Naive thymus-derived CD4-positive, alpha-beta T cell (primary cell): ENCODE data around the gene RBMS1. TPM values are rescaled to one million over a fixed set of nuclear protein-coding genes. Genes with fewer than 3 reads are reported as not detected.

ENCODE experiments used
- ATAC-seq: fragments of 150-1000 bp; cut with Tn5 transposase; 2 replicates; pipeline ENCODE4 v1.10.0; 2021; ENCODE audit warnings: mild to moderate bottlenecking, moderate library complexity
- CTCF ChIA-PET: fragments of 350-600 bp; sonication (Branson Sonifier 250); formaldehyde crosslinking; loops from one replicate; lab custom pipeline; 2021; ENCODE audit warnings: antibody characterized with exemption; lab: Charles Lee
- POLR2A ChIA-PET: fragments of 350-600 bp; sonication (Branson Sonifier 250); formaldehyde crosslinking; loops from one replicate; lab custom pipeline; 2021; ENCODE audit warnings: antibody characterized with exemption, inconsistent platforms; lab: Charles Lee
- DNase-seq, 9 donors: peaks; one replicate each; pipeline versions ENCODE4 v3.0.0 to v3.0.0-alpha.2; 2020 to 2022; ENCODE audit warnings: mixed read lengths in 1 of 9
- H3K27ac ChIP-seq: one replicate; pipeline ENCODE4 v1.7.0; 2013; ENCODE audit warnings: mild to moderate bottlenecking, low read depth, low read length, moderate library complexity
- H3K27me3 ChIP-seq, 2 donors: one replicate each; pipeline ENCODE4 v1.7.0; 2013; ENCODE audit warnings: low read length in 2 of 2, mild to moderate bottlenecking in 2 of 2, moderate library complexity in 2 of 2; ENCODE audit not compliant: control insufficient read depth in 2 of 2, insufficient read depth in 2 of 2
- H3K36me3 ChIP-seq, 3 experiments: 1 replicate in 2 of 3; 2 replicates in 1 of 3; pipeline ENCODE4 v1.7.0; 2013; ENCODE audit warnings: low read length in 3 of 3, mild to moderate bottlenecking in 3 of 3, moderate library complexity in 1 of 3; ENCODE audit not compliant: insufficient read depth in 3 of 3, control insufficient read depth in 2 of 3
- H3K4me1 ChIP-seq, 2 donors: one replicate each; pipeline ENCODE4 v1.7.0; 2013; ENCODE audit warnings: low read length in 2 of 2, mild to moderate bottlenecking in 2 of 2, moderate library complexity in 1 of 2; ENCODE audit not compliant: control insufficient read depth in 2 of 2, insufficient read depth in 2 of 2
- H3K4me3 ChIP-seq: 2 replicates; pipeline ENCODE4 v1.7.0; 2013; ENCODE audit warnings: mild to moderate bottlenecking, low read length
- H3K9me3 ChIP-seq, 3 experiments: 1 replicate in 2 of 3; 2 replicates in 1 of 3; pipeline ENCODE4 v1.7.0; 2013; ENCODE audit warnings: low read length in 3 of 3; ENCODE audit not compliant: control insufficient read depth in 2 of 3
- H3K27ac Mint-ChIP-seq, 9 donors: one replicate each; pipeline ENCODE4 v1.8.0; 2020 to 2022; ENCODE audit warnings: mixed read lengths in 9 of 9, mild to moderate bottlenecking in 8 of 9, moderate library complexity in 5 of 9, inconsistent platforms in 2 of 9
- H3K27me3 Mint-ChIP-seq, 5 donors: one replicate each; pipeline ENCODE4 v1.8.0; 2021 to 2022; ENCODE audit warnings: mixed read lengths in 5 of 5, mild to moderate bottlenecking in 1 of 5
- H3K36me3 Mint-ChIP-seq, 5 donors: one replicate each; pipeline ENCODE4 v1.8.0; 2020 to 2022; ENCODE audit warnings: mixed read lengths in 5 of 5, mild to moderate bottlenecking in 3 of 5, inconsistent platforms in 1 of 5
- H3K4me1 Mint-ChIP-seq, 7 donors: one replicate each; pipeline ENCODE4 v1.8.0; 2020 to 2022; ENCODE audit warnings: mixed read lengths in 7 of 7, mild to moderate bottlenecking in 3 of 7, inconsistent platforms in 1 of 7
- H3K4me3 Mint-ChIP-seq, 10 donors: one replicate each; pipeline ENCODE4 v1.8.0; 2020 to 2022; ENCODE audit warnings: mild to moderate bottlenecking in 10 of 10, mixed read lengths in 10 of 10, moderate library complexity in 6 of 10, inconsistent platforms in 2 of 10
- H3K9me3 Mint-ChIP-seq, 11 donors: one replicate each; pipeline ENCODE4 v1.8.0; 2020 to 2022; ENCODE audit warnings: mixed read lengths in 11 of 11, mild to moderate bottlenecking in 4 of 11, inconsistent platforms in 1 of 11, moderate library complexity in 1 of 11
- intact Hi-C, 2 donors: fragments of 100-400 bp; cut with micrococcal nuclease; formaldehyde crosslinking; loops; one replicate each; pipeline ENCODE4 v1.15.1; 2023
- polyA plus RNA-seq, 2 donors: library from polyadenylated mRNA; unstranded; fragments of 300-500 nt; fragmentation: Illumina TruSeq; gene quantifications; one replicate each; pipeline ENCODE4 v1.2.3, GENCODE V29; 2021
- total RNA-seq, 6 experiments: library from RNA in 5 of 6; stranded (reverse) in 5 of 6; gene quantifications; 1 replicate in 5 of 6; 2 replicates in 1 of 6; pipeline ENCODE4 v1.2.3 and lab custom pipeline; 2021 to 2026

RBMS1 gene
- total and polyA plus RNA-seq, 7 experiments from 2014 or later: 74.4 to 137 (median 119) TPM

DNA sequence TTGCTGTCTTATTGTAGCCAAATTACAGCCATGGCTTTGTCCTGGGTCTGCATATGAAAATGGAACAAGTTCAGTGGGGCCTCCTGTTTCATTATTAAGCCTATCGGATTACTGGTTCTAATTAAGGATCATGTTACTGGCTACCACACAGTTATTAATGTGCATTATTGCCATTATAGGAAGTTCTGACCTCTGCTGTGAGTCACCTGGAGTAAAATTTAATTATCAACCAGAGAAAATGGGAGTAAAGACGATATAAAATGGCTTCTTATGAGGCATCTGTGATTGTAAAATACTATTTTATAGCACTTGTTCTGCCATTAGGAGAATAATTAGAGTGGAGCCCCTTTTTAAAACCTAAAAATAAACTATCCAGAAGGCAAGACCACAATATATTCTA is 150.2 kb downstream of the RBMS1 start:
- no peak overlapping the region for H3K4me3 ChIP-seq
- DNase-seq (no peak), ATAC-seq (no peak)
- no peaks in the 10 kb centered on the region for H3K36me3 ChIP-seq
- H3K27me3 ChIP-seq: no peaks in the 10 kb centered on the region
- H3K27me3 Mint-ChIP-seq: no peaks in the 10 kb centered on the region
- ChIA-PET CTCF (no interaction called here), POLR2A (no interaction called here)
- no peak overlapping the region for H3K27ac ChIP-seq
- peak overlapping the region in 2 of 9 donors; percentile 16 to 45 for H3K27ac Mint-ChIP-seq
- H3K4me1 ChIP-seq: peaks cover 8 to 22% of the 10 kb centered on the region in 2 donors
- H3K9me3 Mint-ChIP-seq: peaks cover 0 to 2% (median 0%) of the 10 kb centered on the region in 11 donors
- no peak overlapping the region for H3K4me3 Mint-ChIP-seq
- peaks cover 41 to 95% (median 92%) of the 10 kb centered on the region in 7 donors for H3K4me1 Mint-ChIP-seq
- no peaks in the 10 kb centered on the region for H3K9me3 ChIP-seq
- H3K36me3 Mint-ChIP-seq: peaks cover 0 to 8% (median 3%) of the 10 kb centered on the region in 5 donors
- intact Hi-C loops: loop anchor here in 1 of 2 donors (1.0 kb wide), 1 partner anchor 8 kb away; no protein-coding TSS in a partner anchor

DNA sequence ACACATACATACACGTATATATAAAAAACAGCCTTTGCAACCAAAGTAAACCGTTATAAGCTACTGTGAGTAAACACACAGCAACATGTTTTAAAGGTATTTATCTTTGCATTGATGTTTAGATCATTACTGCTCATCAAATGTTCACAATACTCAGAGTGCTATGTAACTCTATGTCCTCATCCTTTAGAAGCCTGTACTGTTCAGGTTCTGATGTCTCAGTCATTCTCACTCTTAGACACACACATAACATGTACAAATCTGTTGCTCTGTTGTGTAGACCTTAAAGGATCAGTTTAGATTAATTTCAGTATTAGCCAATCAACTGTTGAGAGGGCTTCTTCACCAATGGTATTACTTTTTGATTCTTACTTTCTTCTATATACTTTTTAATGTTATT is 153.9 kb downstream of the RBMS1 start:
- H3K4me1 ChIP-seq: peaks cover 9% of the 10 kb centered on the region in 2 donors
- H3K4me3 ChIP-seq: no peak overlapping the region
- H3K27me3 ChIP-seq: no peaks in the 10 kb centered on the region
- Mint-ChIP-seq H3K4me1 (peaks cover 44 to 93% (median 87%) of the 10 kb centered on the region in 7 donors), H3K27me3 (no peaks in the 10 kb centered on the region), H3K4me3 (no peak overlapping the region), H3K9me3 (peaks cover 0 to 3% (median 0%) of the 10 kb centered on the region in 11 donors), H3K36me3 (peaks cover 0 to 7% (median 3%) of the 10 kb centered on the region in 5 donors), H3K27ac (peak overlapping the region in 6 of 9 donors; percentile 49 to 87 (median 62))
- intact Hi-C loops: no loop called here
- ChIA-PET CTCF (no interaction called here), POLR2A (interaction anchor here (1.2 kb wide), 1 partner anchor 9 kb away, joined by 4 read pairs; no protein-coding TSS in a partner anchor)
- no peak overlapping the region for H3K27ac ChIP-seq
- ATAC-seq (no peak), DNase-seq (no peak)
- H3K36me3 ChIP-seq: no peaks in the 10 kb centered on the region
- no peaks in the 10 kb centered on the region for H3K9me3 ChIP-seq

DNA sequence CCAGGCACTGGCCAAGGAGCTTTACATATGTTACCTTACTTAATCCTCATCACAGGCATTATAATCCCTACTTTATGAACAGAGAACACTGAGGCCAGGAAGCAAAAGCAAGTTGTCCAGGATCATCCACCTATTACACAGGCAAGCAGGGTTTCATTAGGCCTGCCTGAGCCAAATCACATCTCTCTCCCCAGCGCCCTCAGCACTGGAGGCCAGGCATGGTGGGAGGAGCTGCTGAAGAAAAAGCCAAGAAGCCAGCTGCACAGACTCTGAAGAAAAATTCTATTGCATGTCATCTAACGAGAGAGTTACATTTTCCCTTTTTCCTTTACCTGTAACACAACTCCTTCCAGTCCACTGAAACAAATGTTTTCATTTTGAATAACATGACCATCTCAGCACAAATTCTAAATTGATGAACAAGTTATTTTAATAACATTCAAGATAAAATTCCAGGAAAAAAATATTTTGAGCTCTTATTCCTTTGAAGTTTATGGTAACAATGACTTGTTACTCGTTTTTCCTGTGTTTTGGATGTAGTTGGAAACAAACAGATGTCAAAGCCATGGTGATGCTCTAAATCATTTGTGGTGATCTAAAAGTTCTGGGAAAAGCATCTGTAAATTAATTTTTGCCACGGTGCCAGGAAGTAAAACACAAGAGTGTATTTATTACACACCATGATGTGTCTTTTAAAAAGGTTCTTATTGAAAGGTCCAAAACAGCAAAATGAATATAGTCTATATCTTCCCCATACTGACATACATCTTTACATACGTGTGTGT is 154.5 kb downstream of the RBMS1 start:
- Histone ChIP-seq H3K4me3 (no peak overlapping the region), H3K27me3 (no peaks in the 10 kb centered on the region), H3K4me1 (peaks cover 13 to 14% of the 10 kb centered on the region in 2 donors), H3K9me3 (no peaks in the 10 kb centered on the region), H3K27ac (peak overlapping the region; percentile 19), H3K36me3 (no peaks in the 10 kb centered on the region)
- Mint-ChIP-seq H3K27me3 (no peaks in the 10 kb centered on the region), H3K4me3 (peak overlapping the region in 2 of 10 donors; percentile 1 to 51), H3K36me3 (peaks cover 0 to 7% (median 3%) of the 10 kb centered on the region in 5 donors), H3K4me1 (peaks cover 46 to 93% (median 87%) of the 10 kb centered on the region in 7 donors), H3K9me3 (peaks cover 0 to 2% (median 0%) of the 10 kb centered on the region in 11 donors), H3K27ac (peak overlapping the region in 8 of 9 donors; percentile 41 to 87 (median 68))
- ChIA-PET POLR2A (interaction anchor here (0.5 to 1.2 kb wide), 2 partner anchors 8 to 125 kb away, joined by 3 to 4 read pairs; no protein-coding TSS in a partner anchor), CTCF (no interaction called here)
- DNase-seq (no peak), ATAC-seq (no peak)
- intact Hi-C loops: loop anchor here in 1 of 2 donors (1.0 kb wide), 2 partner anchors 7 to 9 kb away; no protein-coding TSS in a partner anchor

GRCh38 chr2:160337728-160338127 is 155.9 kb downstream of the RBMS1 start:
- Histone ChIP-seq H3K27me3 (no peaks in the 10 kb centered on the region), H3K27ac (no peak overlapping the region), H3K9me3 (no peaks in the 10 kb centered on the region), H3K4me3 (no peak overlapping the region), H3K36me3 (no peaks in the 10 kb centered on the region), H3K4me1 (peaks cover 17 to 18% of the 10 kb centered on the region in 2 donors)
- Mint-ChIP-seq H3K4me3 (no peak overlapping the region), H3K4me1 (peaks cover 53 to 93% (median 88%) of the 10 kb centered on the region in 7 donors), H3K9me3 (peaks cover 0 to 2% (median 0%) of the 10 kb centered on the region in 11 donors), H3K36me3 (peaks cover 0 to 4% (median 1%) of the 10 kb centered on the region in 5 donors), H3K27me3 (no peaks in the 10 kb centered on the region), H3K27ac (peak overlapping the region in 7 of 9 donors; percentile 22 to 87 (median 28))
- ATAC-seq: no peak
- intact Hi-C loops: loop anchor here in 1 of 2 donors (1.0 kb wide), 2 partner anchors 7 to 9 kb away; no protein-coding TSS in a partner anchor
- CTCF ChIA-PET: interaction anchor here (0.6 to 1.1 kb wide), 2 partner anchors 12 to 152 kb away, joined by 4 read pairs; no protein-coding TSS in a partner anchor
- POLR2A ChIA-PET: interaction anchor here (0.6 to 0.7 kb wide), 2 partner anchors 28 to 50 kb away, joined by 3 to 5 read pairs; no protein-coding TSS in a partner anchor
- DNase-seq: no peak

DNA sequence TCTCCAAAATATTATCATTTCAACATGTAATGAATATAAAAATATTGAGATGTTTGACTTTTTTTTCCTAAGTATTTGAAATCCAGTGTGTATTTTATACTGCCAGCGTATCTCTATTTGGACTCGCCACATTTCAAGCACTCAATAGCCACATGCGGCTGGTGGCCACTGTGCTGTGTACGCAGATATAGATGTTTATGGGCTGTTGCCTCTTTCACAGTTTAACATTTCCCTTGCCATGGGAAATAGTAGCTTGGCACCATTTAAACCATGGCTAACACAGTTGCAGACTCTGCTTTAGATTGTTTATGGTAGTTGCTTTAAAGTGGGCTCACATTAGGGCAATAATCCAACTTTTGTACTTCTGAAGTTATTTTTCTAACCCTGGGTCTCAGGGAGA is 157.0 kb downstream of the RBMS1 start:
- DNase-seq: no peak
- CTCF ChIA-PET: interaction anchor here (1.1 kb wide), 1 partner anchor 11 kb away, joined by 4 read pairs; no protein-coding TSS in a partner anchor

GRCh38 chr2:160336105-160336504 is 157.5 kb downstream of the RBMS1 start:
- peak overlapping the region in 8 of 9 donors; percentile 8 to 87 (median 64) for H3K27ac Mint-ChIP-seq

More for the DNA sequence above, 157.0 kb downstream of the RBMS1 start:
- POLR2A ChIA-PET: no interaction called here
- peak overlapping the region in 3 of 9 donors; percentile 52 to 87 (median 53) for H3K27ac Mint-ChIP-seq
- Histone ChIP-seq H3K27me3 (no peaks in the 10 kb centered on the region), H3K9me3 (no peaks in the 10 kb centered on the region), H3K27ac (no peak overlapping the region), H3K36me3 (no peaks in the 10 kb centered on the region), H3K4me1 (peaks cover 27 to 28% of the 10 kb centered on the region in 2 donors), H3K4me3 (no peak overlapping the region)
- intact Hi-C loops: no loop called here
- no peaks in the 10 kb centered on the region for H3K27me3 Mint-ChIP-seq
- ATAC-seq: no peak
- peaks cover 60 to 94% (median 87%) of the 10 kb centered on the region in 7 donors for H3K4me1 Mint-ChIP-seq
- H3K9me3 Mint-ChIP-seq: peaks cover 0 to 2% (median 0%) of the 10 kb centered on the region in 11 donors
- H3K36me3 Mint-ChIP-seq: peaks cover 0 to 4% (median 0%) of the 10 kb centered on the region in 5 donors
- peak overlapping the region in 2 of 10 donors; percentile 16 to 19 for H3K4me3 Mint-ChIP-seq

More at GRCh38 chr2:160336105-160336504, 157.5 kb downstream of the RBMS1 start:
- H3K4me1 Mint-ChIP-seq: peaks cover 62 to 94% (median 87%) of the 10 kb centered on the region in 7 donors
- peaks cover 0 to 2% (median 0%) of the 10 kb centered on the region in 11 donors for H3K9me3 Mint-ChIP-seq
- Histone ChIP-seq H3K9me3 (no peaks in the 10 kb centered on the region), H3K4me1 (peaks cover 29 to 31% of the 10 kb centered on the region in 2 donors), H3K36me3 (no peaks in the 10 kb centered on the region), H3K27me3 (no peaks in the 10 kb centered on the region), H3K4me3 (no peak overlapping the region), H3K27ac (no peak overlapping the region)
- ChIA-PET POLR2A (no interaction called here), CTCF (no interaction called here)
- intact Hi-C loops: no loop called here
- peak overlapping the region in 1 of 10 donors; percentile 16 for H3K4me3 Mint-ChIP-seq
- DNase-seq: no peak
- peaks cover 0 to 4% (median 0%) of the 10 kb centered on the region in 5 donors for H3K36me3 Mint-ChIP-seq
- no peaks in the 10 kb centered on the region for H3K27me3 Mint-ChIP-seq
- ATAC-seq: no peak
